Stimulated activated CD8-positive, alpha-beta memory T cell treated with anti-CD3 and anti-CD28 coated beads, Interleukin-15, amount 100 ng/mL, for 48 hours (primary cell): ENCODE results near the gene SUN2.
A peak's percentile ranks its signal among the peaks of the same experiment; 100 is the strongest.

ENCODE experiments used
- DNase-seq, 2 donors: peaks; one replicate each; pipeline ENCODE4 v3.0.0-alpha.2; 2020; ENCODE audit warnings: low read depth in 2 of 2

The SUN2 gene

DNA sequence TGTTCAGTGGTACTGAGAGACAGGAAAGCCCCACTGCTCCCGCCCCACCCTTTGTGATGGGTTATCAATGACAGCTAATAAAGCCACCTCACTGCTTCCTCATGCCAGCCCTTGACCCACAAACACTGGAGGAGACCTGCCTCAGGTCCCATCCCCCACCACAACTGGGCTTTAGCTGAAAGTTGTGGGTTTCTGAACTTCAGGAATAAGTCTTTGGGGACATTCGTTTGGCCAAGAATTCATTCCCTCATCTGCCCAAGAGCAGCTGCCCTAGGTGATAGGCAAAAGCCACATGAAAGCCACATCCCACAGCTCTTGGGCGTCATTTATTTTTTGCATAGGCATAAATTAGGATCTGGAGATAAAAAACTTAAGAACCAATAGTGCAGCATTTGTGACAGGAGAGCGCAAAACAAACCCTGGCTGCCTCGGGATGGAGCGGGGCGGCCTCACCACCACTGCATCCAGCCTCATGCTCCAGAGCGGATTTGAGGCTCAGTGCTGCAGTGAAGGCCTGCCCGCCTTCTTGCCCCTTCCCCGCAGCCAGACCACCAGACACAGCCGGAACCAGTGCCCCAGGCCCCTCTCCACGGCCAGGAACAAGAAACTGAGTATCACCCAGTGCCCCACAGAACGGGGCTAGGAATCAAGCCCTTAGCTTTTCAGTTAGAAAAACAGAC is 21.2 kb downstream of the SUN2 start:
- no peak for DNase-seq

DNA sequence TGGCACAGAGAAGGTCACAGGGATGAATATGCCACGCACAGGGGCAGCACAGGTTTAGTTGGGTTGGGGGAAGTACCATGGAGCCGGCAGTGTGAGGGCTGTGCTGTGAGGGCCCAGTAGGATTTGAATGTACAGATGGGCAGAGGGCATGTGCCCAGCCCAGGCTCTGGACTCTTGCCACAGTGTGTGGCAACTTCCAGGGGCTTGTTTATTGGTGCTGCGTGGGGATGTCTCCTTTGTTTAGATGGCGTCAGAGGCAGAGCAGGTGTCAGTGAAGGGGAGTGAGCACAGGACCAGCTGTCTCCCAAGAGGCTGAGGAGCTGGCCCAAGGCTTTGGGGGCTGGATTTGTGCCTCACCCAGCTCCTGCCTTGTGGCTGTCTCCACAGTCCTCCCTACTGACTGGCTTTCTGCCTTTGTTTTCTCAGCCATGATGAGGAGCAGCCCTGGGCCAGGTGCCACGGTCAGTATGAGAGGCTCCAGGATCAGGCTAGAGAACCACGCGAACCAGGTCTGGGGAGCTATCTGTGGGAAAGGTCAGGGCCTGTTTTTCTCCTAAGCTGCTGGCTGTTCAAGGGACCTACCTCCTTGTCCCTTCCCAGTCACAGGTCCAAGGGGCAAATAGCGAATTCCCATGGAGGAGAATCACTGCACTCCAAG is 21.9 kb downstream of the SUN2 start:
- DNase-seq = no peak

DNA sequence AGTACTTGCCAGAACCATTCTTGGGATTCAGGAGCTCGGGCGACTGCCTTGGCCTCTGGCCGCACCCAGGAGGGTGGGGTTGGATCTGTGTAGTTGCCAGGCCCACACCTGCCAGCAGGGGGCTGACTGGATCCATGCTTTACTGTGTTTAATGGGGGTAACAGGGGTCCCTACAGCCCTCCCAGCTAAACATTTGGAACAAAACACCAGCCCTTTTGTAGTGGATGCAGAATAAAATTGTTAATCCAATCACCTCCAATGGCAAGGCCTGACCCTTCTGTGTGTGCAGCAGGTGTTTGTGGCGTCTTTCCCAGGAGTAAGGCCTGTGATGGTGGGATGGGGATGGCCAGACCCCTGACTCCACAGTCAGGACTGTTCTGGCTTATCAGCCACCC is 22.5 kb downstream of the SUN2 start:
- peak in 1 of 2 donors; percentile 21 for DNase-seq

DNA sequence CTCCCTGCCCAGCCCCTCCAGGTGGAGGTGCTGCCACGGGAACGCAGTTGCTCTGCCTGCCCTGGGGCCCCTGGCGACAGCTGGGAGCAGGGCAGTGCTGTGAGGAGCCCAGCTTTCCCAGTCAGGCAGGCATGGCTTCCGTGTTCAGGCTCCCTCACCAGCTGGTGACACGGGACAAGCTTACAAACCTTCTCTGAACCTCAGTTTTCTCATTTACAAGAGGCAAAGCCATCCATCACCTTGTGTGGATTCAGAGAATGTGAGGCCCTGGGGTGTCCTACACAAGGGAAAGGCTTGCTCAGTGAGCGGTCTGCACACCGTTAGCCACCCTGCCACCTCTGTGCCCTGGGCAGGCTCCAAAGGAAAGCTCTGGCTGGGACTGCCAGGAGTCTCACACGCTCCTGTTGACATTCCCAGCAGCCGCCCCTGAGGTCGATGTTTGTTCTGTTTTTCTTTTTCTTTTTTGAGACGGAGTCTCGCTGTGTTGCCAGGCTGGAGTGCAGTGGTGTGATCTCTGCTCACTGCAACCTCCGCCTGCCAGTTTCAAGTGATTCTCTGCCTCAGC is 23.5 kb downstream of the SUN2 start:
- DNase-seq = no peak

DNA sequence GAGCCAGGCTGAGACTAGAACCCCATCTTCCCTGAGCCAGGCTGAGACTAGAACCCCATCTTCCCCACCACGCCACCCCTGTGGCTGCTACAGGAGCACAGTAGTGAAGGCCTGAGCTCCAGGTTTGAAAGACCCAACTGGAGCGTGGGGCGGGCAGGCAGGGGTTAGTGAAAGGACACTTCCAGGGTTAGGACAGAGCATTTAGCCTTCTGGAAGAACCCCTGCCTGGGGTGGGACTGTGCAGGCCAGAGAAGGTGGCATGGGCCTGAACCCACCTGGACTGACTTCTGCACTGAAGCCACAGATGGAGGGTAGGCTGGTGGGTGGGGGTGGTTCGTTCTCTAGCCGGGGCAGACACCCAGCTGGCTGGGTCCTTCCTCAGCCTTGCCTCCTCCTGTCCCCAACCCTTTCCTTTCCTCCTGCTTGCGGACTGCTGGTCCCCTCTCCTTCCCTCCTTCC is 24.1 kb downstream of the SUN2 start:
- DNase-seq = no peak

DNA sequence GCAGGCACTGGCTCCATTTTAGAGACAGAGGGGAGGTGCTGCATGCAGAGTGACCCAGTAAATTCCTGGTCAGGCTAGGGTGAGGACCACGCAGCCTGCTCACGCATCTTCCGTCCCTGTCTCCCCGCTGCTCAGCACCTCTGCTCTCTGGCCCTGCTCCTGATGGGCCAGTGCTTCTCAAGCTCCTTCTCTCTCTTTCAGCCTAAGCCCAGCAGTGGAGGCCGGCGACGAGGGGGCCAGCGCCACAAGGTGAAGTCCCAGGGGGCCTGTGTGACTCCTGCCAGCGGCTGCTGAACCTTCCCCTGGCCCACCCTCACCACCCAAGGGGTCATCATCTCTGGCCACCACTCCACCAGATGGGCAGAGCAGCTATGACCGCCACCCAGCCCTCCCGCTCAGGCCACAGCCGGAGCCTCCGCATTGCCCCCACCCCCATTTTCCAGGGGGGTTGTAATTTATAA is 25.4 kb downstream of the SUN2 start:
- no peak for DNase-seq

DNA sequence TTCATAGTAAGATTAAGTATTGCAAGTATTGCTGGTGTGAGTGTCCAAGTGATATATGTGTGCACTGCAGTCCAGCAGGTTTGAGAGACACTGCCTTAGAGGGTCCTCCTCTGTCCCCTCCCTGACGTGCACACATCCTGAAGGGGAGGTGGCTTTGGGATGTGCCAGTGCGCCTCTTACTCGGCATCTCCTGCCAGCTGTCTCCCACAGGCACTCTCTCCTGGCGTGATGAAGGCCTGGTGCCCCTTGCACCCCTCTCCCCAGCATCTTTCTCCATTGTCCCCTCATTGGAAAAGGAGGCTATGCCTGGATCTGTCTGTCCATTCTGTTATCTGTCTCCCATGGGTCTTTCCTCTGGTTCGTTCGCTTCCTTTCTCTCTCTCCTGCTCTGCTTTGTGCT is 25.9 kb downstream of the SUN2 start:
- no peak for DNase-seq

DNA sequence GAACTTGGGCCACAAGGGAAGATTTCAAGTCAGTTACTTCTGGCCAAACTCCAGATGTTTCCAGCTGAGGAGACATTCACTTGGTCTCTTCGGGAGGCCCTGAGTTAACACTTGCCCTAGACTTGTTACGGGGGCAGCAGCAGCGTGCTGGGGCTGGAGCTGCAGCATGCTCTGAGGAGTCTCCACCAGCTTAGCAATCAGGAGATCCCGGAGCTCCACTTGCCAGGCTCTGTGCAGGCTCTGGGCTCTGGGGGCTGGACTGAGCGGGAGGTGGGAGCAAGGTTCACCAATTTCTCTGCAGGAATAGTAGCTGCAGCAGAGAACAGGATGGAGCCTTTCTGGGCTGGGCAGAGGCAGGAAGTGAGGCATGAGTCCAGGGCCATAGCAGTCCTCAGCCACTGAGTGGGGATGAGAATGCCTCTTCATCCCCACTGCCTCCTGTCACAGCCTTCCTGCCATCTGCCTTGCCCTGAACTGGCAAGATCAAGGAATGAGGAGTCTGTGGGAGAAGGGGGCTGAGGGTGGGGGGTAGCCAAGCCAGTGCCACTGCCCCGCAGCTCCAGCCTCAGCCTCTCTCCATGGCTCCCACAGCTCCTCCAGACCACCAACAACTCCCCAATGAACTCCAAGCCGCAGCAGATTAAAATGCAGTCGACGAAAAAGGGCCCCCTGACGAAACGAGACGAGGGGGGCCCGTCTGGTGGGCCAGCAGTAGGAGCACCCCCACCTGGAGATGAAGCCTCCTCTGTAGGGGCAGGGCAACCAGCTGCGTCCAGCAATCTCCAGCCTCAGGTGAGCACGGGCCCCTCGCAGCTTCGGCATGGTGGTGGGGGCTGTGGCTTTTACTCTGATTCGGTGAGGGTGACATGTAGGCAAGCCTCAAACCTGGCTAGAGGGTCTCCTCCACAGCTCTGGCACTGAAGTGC is 26.7 kb downstream of the SUN2 start:
- DNase-seq = no peak

DNA sequence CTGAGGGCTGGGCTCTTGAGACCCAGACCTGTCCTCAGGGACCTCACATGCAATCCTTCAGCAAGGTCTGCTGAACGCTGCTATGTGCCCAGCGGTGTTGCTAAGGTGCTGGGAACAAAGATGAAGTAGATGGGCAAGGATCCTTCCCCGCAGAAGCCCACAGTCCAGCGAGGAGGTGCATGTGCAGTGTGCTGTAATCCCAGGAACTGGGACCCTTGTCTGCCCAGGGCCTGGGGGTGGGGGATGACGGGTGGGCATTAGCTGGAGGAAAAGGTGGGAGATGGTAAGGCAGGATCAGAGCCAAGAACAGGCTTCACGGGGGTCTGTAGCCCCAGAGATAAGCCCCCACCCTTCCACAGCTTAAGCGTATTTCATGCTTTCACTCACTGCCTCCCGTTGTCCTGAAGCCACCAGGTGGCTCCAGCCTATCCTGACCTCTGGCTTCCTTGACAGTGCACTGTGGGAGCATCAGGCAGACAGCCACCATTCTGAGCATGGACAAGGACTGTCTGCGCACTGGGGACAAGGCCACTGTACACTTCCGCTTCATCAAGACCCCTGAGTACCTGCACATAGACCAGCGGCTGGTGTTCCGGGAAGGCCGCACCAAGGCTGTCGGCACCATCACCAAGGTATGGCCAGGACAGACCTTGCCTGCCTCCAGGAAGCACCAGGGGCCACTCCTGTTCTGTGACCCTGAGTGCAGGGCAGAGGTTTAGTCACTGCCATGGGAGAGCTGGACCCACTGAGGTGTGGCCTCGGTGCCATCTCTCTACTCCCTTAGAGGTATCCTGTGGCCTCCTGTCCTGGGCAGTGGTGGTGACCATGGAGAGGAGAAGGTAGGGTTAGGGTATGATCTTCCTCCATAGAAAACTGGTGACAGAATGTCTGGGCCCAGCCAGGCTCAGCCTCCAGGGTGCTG is 28.0 kb downstream of the SUN2 start:
- no peak for DNase-seq

DNA sequence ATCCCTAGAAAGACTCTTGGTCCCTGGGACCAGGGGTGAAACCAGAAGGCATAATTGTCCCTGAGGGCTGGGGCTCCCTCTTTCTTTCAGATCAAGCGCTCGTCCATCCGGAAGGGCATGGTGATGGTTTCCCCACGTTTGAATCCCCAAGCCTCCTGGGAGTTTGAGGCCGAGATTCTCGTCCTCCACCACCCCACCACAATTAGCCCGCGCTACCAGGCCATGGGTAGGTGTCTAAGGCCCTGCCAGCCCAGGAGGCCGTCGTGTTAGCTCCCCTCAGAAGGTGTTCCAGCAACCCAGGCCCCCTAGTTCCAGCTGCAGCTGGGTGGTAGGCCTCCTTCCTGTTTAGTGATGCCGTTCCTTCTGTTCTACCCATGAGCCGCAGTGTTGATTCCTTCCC is 28.7 kb downstream of the SUN2 start:
- DNase-seq = no peak

DNA sequence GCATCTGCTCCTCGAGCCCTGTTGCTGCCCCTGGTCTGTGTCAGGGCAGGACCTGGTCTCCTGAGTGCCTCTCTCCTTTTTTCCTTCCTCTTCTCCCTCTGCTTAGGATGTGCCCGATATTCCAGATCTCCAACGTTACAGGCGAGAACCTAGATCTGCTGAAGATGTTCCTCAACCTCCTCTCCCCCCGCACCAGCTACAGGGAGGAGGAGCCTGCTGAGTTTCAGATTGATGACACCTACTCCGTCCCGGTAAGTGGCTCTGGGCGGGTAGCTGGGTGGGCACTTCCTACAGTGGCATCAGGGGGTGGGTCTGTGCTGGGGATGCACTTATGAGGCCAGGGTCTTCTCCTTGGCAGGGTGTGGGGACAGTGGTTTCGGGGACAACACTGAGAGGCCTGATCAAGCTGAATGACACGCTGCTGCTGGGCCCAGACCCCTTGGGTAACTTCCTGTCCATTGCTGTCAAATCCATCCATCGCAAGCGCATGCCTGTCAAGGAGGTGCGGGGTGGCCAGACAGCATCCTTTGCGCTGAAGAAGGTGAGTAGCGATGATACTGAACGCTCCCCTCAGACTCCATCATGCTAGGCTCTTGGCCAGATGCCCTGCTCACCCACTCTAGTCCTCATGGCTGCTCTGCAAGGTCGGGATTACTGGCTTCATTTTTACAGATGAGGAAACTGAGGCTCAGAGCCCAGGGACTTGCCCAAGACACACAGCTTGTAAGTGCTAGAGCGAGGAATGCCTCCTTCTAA is 29.7 kb downstream of the SUN2 start:
- DNase-seq = no peak

DNA sequence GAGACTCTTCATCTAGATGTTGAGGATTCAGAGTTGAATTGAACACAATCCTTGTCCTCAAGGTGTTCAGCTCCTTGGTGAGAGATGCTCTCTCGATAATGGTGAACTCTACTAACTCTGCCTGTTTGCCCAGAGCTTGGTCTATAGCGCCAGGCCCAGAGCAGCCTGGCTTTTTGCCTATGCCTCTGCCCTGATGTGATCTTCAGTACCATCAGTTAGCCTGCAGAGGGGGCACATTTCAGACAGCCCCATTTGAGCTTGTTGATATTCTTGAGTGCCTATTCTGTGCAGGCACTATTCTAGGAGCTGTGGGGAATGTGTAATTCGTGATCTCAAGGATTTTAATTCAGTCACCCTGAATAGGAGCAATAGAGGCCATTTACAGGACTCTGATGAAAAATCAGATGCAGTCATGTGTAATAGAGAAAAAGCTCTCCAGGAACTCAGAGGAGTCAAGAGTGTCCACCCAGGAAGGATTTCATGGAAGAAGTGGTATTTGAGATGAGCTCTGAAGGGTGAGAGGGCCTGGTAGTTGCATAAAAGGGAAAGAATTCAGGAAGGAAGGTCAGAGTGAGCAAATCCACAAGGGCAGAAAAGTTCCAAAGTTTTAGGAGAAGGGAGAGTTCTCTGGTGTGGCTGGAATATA is 30.7 kb downstream of the SUN2 start:
- no peak for DNase-seq

DNA sequence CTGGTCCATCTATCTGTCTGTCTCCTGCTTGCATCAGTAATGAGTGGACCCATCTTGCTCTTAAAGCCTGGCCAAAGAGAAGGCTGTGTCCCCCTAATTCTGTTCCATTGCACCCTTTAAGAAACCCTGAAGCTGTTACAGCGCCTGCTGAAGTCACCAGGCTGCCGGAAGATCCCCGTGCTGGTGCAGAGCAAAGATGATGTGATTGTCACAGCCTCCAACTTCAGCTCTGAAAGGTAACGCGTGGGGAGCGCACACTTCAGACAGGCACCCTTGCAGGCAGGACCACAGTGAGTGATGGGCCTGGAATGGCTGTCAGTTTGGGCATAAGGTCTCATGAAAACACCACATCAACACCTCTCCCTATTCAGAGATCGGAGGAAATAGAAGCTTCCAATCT is 31.6 kb downstream of the SUN2 start:
- no peak for DNase-seq

DNA sequence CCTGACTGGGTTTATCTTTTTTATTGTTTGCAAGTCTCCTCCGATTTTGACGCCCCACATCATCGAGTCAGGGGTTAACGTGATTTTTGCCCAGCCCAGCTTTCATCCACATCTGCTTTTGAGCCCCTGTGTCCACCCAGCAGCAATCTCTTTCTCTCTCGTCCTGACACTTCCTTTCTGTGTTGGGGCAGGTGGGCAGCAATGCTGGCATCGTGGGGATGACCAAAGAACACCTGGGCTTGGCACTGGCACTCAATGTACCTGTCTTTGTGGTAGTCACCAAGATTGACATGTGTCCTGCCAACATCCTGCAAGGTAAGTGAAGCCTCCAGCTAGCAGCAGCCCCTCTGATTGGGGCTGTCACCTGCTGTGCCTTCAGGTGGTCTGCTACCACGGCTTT is 34.2 kb downstream of the SUN2 start:
- no peak for DNase-seq

DNA sequence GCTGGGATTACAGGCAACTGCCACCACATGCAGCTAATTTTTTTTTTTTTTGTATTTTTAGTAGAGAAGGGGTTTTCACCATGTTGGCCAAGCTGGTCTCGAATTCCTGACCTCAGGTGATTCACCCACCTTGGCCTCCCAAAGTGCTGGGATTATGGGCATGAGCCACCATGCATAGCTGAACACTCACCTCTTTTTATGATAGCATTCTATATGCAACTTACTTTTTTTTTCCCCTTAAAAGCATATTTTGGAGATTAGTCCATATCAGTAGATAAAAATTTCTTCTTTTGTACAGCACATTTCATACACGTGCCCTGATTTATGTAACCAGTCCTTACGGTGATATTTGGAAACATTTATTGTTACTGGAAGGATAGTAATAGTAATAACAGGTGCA is 35.4 kb downstream of the SUN2 start:
- DNase-seq = no peak

DNA sequence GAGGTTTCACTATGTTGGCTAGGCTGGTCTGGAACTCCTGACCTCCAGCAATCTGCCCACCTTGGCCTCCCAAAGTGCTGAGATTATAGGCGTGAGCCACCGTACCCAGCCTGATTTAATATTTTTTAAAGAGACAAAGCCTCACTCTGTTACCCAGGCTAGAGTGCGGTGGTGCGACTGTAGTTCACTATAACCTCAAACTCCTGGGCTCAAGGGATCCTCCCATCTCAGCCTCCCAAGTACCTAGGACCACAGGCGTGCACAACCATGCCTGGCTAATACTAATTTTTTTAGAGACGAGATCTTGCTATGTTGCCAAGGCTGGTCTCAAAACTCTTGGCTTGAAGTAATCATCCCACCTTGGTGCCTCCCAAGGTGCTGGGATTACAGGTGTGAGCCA is 36.6 kb downstream of the SUN2 start:
- DNase-seq = no peak

DNA sequence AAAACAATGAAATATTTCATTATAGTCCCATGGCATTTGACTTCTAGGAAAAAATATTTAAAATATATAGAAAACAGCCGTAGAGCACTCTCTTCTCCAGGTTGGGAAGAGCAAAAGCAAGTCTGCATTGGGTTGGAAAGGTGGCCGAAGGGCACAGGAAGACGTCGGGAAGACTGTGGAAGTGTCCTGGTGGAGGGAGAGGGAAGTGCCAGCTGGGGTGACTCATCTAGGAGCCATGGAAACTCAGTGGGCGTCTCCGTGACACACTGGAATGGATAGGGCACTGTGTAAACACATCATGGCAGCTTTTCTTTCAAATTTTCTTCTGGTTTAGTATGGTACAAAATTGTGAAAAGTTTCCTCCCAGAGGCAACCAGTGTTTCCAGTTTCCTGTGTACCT is 37.4 kb downstream of the SUN2 start:
- DNase-seq = no peak

DNA sequence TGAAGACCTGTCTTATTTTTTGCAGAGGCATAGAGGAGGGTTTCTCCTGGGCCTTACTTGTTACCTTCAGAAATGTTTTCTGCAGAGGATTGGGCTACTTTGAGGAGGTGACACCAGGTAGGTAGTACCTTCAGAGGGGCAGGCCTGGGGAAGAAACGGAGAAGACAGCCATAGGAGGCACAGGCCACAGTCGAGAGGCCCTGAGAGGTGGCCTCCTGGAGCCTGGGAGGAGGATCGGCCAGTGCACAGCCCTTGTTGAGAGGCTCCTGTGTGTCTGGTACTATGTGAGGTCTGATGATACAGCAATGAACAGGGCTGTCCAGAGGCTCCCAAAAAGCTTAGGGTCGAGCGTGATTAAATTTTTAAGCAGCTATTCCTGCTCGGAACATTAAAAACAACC is 38.6 kb downstream of the SUN2 start:
- DNase-seq = no peak

DNA sequence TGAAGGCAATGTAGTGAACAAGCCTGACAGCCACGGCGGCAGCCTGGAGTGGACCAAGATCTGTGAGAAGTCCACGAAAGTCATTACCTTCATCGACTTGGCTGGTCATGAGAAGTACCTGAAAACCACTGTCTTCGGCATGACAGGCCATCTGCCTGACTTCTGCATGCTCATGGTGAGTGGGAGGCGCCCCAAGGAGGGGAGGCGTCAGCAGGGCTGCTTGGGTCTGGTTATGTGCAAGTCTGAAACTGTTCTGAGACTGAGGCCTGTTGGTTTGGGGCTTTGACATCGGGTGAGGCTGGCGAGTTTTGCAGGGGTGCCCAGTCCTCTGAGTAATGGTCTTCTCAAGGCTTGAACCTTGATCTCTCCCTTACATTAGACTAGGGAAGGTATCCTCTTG is 39.0 kb downstream of the SUN2 start:
- no peak for DNase-seq

DNA sequence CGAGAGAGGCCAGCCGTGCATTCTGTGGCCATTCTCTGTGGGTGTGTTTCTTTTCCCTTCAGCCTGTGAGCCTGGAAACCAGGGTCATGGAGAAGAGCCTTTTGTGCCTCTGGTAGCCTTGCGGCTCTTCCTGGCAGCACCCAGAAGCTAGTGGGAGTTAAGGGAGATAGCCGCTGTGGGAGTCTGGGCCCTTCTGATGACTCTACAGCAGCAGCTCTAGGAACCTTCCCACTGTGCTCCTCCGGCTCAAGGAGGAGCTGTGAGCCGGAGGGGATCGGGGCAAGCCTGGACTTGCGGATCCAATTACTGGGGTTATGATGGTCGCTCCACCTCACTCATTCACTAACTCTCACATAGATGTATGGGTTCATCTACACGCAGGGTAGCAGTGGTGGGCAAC is 39.5 kb downstream of the SUN2 start:
- no peak for DNase-seq
